ENCODE results near the gene ERLIN1.
"Not testable (repeated sequence)": the region's sequence is repeated elsewhere in the genome, so short reads cannot be mapped to it uniquely, and the experiment has no call there.

ERLIN1 gene

DNA sequence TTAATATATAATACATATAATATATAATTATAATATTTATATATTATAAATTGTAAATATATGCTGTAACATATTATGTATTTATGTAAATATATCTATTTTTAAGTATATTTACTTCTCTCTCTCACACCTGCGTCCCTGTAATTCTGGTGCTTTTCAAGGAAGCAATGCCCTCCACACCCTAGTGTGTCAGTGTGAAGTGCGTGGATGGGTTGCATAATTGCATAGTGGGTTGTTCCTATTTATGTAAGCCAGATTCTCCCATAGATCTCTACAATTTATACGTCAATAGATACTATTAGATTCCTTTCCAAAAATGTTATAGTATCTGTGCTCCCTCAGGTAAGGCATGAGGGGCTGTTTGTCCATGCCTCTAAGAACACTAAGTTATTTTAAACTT lies 54.3 kb downstream of the ERLIN1 start:
- no peak for DNase-seq

GRCh38 chr10:100130831-100131230 lies 55.0 kb downstream of the ERLIN1 start:
- no peak for DNase-seq

DNA sequence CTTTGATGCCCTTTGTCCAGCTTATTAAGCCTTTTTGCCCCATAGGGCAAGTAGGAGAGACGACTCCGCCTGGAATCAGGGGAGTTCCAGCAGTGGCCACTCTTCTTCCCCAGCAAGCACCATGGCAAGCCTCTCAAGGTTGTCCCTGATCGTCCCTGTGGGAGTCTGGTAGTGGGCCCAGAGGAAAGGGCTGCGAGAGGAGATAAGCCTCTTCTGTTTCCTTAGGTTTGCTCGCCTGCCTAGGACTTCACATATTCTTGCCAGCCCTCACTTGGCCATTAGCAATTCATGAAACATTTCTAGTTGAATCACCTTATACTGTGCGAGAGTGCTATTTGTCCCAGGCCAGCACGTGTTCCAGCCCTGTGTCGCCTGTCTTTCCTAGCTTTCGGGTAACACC lies 56.4 kb downstream of the ERLIN1 start:
- no peak for DNase-seq

GRCh38 chr10:100128951-100129350 lies 56.9 kb downstream of the ERLIN1 start:
- DNase-seq, result no peak

GRCh38 chr10:100125335-100125734 lies 60.5 kb downstream of the ERLIN1 start:
- DNase-seq, result not testable (repeated sequence)

DNA sequence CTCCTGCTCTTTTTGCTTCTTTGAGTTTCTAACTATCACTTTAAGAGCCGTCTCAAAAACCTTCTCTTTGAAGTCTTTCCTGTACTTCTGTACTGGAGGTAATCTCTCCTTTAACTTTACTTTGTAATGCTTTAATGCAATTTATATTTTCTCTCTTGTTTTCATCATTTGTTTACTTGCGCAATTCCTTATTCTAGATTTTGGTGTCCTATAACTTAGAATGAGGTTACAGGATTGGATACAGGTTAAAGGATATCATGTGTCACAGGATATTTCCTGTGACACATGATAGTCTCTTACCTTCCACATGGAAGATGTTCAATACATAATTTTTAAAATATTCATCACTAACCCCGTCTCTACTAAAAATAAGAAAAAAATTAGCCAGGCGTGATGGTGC lies 61.7 kb downstream of the ERLIN1 start:
- no peak for DNase-seq

DNA sequence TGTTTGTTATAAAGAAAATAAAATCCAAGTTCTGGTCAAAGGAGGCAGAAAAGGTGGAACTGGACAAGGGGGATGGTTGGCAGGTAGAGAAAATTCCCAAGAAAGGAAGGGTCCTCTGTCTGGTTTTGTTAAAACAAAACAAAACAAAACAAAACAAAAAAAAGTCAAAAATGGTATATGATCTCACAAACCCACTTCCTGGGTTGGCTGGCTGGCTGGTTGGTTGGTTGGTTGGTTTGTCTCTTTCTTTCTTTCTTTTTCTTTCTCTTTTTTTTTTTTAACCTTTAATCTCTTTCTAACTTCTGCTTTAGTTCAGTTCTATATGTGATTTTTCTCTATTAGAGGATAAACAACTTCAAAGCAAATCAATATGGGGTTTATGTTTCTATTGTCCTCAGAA lies 63.0 kb downstream of the ERLIN1 start:
- DNase-seq, result no peak

DNA sequence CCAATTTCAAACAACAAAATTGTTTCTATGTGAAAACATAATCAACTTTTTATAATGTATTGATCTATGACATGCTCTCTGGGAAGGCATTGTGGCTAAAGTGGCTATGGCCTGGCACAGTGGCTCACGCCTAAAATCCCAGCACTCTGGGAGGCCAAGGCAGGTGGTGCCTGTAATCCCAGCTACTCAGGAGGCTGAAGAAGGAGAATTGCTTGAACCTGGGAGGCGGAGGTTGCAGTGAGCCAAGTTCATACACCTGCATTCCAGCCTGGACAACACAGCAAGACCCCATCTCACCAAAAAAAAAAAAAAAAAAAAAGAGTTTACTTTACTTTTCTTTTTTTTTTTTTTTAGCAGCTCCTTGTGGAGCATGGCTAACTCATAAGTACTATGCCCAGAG lies 65.3 kb downstream of the ERLIN1 start:
- no peak for DNase-seq

GRCh38 chr10:100119726-100120125 lies 66.1 kb downstream of the ERLIN1 start:
- no peak for DNase-seq

DNA sequence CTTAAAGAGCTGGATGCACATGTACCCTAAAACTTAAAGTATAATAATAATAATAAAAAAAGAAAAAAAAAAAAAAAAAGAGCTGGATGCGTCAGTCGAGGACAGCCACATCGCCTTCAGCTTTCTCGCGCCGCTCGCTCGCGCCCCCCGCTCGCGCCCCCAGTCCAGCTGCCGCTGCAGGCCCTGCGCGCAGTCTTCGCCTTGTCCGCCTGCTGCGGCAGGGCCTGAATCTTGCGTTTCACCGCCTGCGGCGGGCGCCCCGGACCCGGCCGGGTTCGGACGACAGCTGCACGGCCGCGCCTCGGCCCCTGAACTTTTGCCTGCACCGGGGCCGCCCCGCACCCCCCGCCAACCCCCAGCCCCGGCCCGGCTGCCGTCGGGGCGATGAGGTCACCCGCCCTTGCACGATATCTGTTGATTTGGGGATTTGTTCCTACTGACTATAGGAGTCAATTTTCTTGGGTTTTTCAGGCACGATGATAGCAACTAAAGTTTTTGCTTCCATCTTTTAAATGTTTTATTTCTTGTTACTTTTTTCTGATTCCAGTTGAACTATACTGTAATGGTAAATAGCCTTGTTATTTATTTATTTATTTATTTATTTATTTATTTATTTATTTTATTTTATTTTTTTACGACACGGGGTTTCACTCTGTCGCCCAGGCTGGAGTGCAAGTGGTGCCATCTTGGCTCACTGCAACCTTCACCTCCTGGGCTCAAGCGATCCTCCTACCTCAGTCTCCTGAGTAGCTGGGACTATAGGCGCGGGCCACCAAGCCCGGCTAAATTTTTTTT lies 70.7 kb downstream of the ERLIN1 start:
- no peak for DNase-seq

DNA sequence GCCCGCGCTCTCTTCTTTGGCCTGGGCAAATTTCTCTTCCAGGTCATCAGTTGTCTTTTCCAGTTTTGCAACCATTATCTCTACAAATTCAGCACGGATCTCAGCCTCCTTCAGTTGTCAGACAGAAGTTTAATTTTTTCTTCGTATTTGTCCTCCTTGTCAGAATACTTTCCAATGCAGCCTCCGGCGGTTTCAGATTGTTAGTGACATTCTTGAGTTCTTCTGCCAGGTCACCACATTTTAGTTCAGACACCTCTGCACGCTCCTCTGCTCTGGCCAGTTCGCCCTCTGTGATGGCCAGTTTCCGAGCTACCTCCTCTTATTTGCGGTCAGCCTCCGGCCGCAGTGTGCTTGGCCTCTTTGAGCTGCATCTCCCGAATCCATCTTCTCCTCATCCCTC lies 71.4 kb downstream of the ERLIN1 start:
- DNase-seq, result no peak

GRCh38 chr10:100109670-100110069 lies 76.2 kb downstream of the ERLIN1 start:
- DNase-seq, result no peak

GRCh38 chr10:100106865-100107264 lies 79.0 kb downstream of the ERLIN1 start:
- DNase-seq, result no peak

GRCh38 chr10:100104300-100104699 lies 81.5 kb downstream of the ERLIN1 start:
- no peak for DNase-seq

GRCh38 chr10:100103581-100103980 lies 82.2 kb downstream of the ERLIN1 start:
- no peak for DNase-seq

DNA sequence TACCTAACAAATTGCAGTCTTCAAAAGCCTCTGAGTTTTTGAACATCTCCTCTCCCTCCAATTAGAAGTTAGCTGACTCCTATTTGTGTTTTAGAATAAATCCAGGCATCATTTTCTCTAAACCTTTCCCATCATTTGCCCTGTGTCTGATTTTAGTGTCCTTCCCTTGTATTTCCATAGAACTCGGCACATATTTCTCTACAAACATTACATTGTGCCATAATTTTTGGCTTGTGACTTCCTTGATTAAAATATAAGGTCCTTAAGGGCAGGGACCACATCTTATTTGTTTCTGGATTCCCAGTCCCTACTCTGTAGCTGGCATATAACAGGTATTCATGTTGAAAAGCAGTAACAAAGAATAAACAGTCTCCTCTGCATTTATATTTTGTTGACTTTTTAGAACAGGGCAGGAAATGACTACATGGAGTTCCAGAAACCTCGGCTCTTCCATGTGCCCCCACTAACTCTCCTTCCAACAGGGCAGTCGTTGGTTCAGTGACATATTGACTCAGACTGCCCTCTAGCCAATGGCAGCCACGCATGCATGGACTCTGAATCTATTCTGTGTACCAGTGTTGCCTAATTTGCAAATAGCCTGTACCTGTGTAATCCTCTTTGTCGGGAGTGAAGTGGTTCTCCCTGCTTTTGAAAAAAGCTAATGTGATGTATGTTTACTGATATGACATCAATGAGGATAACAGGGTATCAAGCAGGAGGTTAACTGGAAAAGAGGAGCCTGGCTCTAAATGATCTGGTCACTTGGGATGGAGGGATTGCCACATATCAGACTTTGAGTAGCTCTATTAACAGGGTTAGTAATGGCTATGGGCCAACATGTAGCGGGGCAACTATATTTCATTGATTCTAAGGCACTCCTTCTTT lies 84.4 kb downstream of the ERLIN1 start:
- DNase-seq, result no peak

DNA sequence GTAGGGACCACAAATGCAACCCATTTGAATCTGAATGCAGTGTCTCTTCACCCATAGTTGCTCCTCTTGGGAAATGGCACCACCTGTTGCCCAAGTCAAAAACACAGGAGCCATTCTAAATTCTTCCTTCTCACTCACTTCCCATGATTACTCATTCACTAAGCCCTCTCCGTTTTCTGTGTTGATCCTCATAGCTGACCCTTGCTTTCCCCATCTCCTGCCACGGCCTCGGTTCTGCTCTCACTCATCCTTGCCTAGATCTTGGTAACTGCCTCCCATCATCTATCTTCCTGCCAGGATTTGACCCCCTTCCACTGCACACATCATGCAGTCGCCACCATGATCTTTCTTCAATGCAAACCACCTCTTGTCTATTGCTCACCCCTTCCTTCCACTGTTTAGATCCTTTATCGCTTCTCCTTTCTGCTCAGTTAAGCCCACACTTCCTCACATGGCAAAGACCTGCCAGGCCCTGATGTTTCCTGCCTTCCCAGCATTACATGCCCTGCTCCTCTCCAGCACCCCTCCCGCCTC lies 85.1 kb downstream of the ERLIN1 start:
- no peak for DNase-seq

Measured in NCI-H510A (cell line).